ENCODE results near the gene LYPD8. TPM values are rescaled to one million over a fixed set of nuclear protein-coding genes. Genes with fewer than 3 reads are reported as not detected.

LYPD8 gene
- total and polyA plus RNA-seq, 2 donors (not counting 1 experiment from before 2014, with no cell fraction given), result 0.17 TPM; not detected in 1

DNA sequence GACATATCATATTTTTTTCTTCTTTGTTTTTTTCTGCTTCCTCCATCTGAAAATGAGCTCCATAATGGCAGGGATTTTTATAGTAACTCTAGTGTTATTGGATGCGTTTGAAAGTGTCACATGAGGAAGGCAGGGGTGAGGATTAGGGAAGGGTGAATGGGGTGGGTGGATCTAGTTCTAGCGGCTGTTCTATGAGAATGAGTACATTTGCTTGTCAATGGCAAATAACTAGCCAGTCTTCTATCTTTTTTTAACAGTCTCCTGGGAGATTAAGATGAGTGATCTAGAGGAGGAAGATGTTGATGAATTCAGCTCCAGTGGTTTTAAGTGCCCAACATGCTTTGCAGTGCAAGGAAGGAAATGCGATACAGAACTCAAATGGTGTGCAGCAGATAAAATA is 58.8 kb downstream of the LYPD8 start:
- H3K4me3 ChIP-seq (replicated peaks in 1 of 4; ENCODE audit: control extremely low read depth in 1 of 4, insufficient read depth in 1 of 4, low read depth in 3 of 4, low read length in 4 of 4), result no peak overlapping the region
- no peaks in the 10 kb centered on the region for H4K20me1 ChIP-seq (ENCODE audit: control insufficient read depth, extremely low read depth, insufficient read depth, low read length)
- H3K27ac ChIP-seq (ENCODE audit: insufficient read depth, low read length), result no peak overlapping the region
- H2AFZ ChIP-seq (ENCODE audit: low read length), result no peak overlapping the region
- H3K4me2 ChIP-seq (ENCODE audit: extremely low read depth, insufficient read depth, low read length), result no peak overlapping the region
- no peak for TF ChIP-seq EZH2 (IDR thresholded peaks at IDR 0.05; ENCODE audit: low read length, missing control alignments)
- TF ChIP-seq, protein P1, sequence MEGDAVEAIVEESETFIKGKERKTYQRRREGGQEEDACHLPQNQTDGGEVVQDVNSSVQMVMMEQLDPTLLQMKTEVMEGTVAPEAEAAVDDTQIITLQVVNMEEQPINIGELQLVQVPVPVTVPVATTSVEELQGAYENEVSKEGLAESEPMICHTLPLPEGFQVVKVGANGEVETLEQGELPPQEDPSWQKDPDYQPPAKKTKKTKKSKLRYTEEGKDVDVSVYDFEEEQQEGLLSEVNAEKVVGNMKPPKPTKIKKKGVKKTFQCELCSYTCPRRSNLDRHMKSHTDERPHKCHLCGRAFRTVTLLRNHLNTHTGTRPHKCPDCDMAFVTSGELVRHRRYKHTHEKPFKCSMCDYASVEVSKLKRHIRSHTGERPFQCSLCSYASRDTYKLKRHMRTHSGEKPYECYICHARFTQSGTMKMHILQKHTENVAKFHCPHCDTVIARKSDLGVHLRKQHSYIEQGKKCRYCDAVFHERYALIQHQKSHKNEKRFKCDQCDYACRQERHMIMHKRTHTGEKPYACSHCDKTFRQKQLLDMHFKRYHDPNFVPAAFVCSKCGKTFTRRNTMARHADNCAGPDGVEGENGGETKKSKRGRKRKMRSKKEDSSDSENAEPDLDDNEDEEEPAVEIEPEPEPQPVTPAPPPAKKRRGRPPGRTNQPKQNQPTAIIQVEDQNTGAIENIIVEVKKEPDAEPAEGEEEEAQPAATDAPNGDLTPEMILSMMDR (conservative IDR thresholded peaks at IDR 0.05 in 1 of 2, IDR thresholded peaks at IDR 0.05 in 1 of 2; ENCODE audit: low read depth in 1 of 2, low read length in 2 of 2), result no peak
- no peaks in the 10 kb centered on the region for H3K9me3 ChIP-seq (ENCODE audit: control insufficient read depth, insufficient read depth, low read depth, low read length)
- DNase-seq (ENCODE audit: low read depth in 2 of 2), result no peak
- H3K4me1 ChIP-seq (ENCODE audit: control insufficient read depth, extremely low read depth, insufficient read depth, low read length), result no peaks in the 10 kb centered on the region
- H3K79me2 ChIP-seq (ENCODE audit: control insufficient read depth, insufficient read depth, low read length), result no peaks in the 10 kb centered on the region
- no peaks in the 10 kb centered on the region for H3K36me3 ChIP-seq (ENCODE audit: control insufficient read depth, insufficient read depth, low read length)
- no peaks in the 10 kb centered on the region for H3K27me3 ChIP-seq (ENCODE audit: control insufficient read depth, insufficient read depth, low read length)
- H3K9ac ChIP-seq (ENCODE audit: insufficient read depth, low read length), result no peak overlapping the region

DNA sequence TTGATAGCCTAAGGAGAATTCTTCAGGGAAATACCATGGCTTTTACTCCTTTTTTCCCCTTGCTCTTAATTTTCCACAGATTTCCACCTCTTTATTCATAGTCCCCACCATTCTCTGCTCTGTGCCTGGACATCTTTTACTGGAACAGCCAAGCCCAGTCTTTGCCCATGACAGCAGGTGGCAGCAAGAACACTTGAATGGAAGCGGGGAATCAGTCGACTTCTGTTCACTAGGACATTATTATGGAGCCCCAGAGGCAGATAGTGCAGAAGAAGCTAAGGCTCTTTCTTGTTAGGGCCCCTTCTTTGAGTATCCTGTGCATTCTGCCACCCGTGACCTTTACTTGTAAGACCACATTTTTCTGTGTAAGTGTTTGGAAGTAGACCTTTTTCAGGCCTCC is 59.3 kb downstream of the LYPD8 start:
- no peak overlapping the region for H2AFZ ChIP-seq (ENCODE audit: low read length)
- H3K27ac ChIP-seq (ENCODE audit: insufficient read depth, low read length), result no peak overlapping the region
- H4K20me1 ChIP-seq (ENCODE audit: control insufficient read depth, extremely low read depth, insufficient read depth, low read length), result no peaks in the 10 kb centered on the region
- H3K9ac ChIP-seq (ENCODE audit: insufficient read depth, low read length), result no peak overlapping the region
- TF ChIP-seq, protein P1 (conservative IDR thresholded peaks at IDR 0.05 in 1 of 2, IDR thresholded peaks at IDR 0.05 in 1 of 2; ENCODE audit: low read depth in 1 of 2, low read length in 2 of 2), result no peak
- TF ChIP-seq EZH2 (IDR thresholded peaks at IDR 0.05; ENCODE audit: low read length, missing control alignments), result no peak
- H3K27me3 ChIP-seq (ENCODE audit: control insufficient read depth, insufficient read depth, low read length), result no peaks in the 10 kb centered on the region
- H3K4me1 ChIP-seq (ENCODE audit: control insufficient read depth, extremely low read depth, insufficient read depth, low read length), result no peaks in the 10 kb centered on the region
- DNase-seq (ENCODE audit: low read depth in 2 of 2), result no peak
- no peaks in the 10 kb centered on the region for H3K36me3 ChIP-seq (ENCODE audit: control insufficient read depth, insufficient read depth, low read length)
- no peaks in the 10 kb centered on the region for H3K9me3 ChIP-seq (ENCODE audit: control insufficient read depth, insufficient read depth, low read depth, low read length)
- no peak overlapping the region for H3K4me2 ChIP-seq (ENCODE audit: extremely low read depth, insufficient read depth, low read length)
- H3K79me2 ChIP-seq (ENCODE audit: control insufficient read depth, insufficient read depth, low read length), result no peaks in the 10 kb centered on the region
- no peak overlapping the region for H3K4me3 ChIP-seq (replicated peaks in 1 of 4; ENCODE audit: control extremely low read depth in 1 of 4, insufficient read depth in 1 of 4, low read depth in 3 of 4, low read length in 4 of 4)

DNA sequence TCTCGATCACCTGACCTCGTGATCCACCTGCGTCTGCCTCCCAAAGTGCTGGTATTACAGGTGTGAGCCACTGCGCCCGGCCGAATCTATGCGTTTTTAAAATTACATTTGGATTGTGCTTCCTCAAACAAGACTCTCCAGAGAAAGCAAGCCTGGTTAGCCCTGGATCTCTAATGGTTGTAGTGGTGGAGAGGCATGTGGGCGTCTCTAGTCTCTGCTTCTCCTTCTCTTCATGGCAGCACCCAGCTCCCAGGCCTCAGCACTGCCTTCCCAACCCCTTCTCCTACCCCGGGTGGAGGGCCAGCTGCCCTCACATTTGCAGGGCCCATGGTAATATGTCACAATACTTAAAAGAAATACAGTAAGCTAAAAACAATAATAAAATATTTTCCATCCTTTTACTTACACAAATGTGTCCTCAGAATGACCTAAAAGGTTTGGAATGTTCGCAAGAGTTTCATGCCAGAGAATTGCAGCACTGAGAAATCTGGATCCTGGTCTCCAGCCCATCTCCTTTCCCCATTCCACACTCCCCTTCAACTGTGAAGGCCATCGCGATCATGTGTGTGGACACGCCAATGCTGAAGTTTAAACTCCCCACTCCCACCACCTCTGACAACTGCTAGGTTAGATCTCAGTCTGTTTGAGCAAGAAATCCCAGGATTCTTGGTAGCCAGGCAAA is 60.0 kb downstream of the LYPD8 start:
- TF ChIP-seq, protein P1 (conservative IDR thresholded peaks at IDR 0.05 in 1 of 2, IDR thresholded peaks at IDR 0.05 in 1 of 2; ENCODE audit: low read depth in 1 of 2, low read length in 2 of 2), result no peak
- TF ChIP-seq EZH2 (IDR thresholded peaks at IDR 0.05; ENCODE audit: low read length, missing control alignments), result no peak
- H3K27ac ChIP-seq (ENCODE audit: insufficient read depth, low read length), result no peak overlapping the region
- no peaks in the 10 kb centered on the region for H3K4me1 ChIP-seq (ENCODE audit: control insufficient read depth, extremely low read depth, insufficient read depth, low read length)
- no peak overlapping the region for H2AFZ ChIP-seq (ENCODE audit: low read length)
- H3K79me2 ChIP-seq (ENCODE audit: control insufficient read depth, insufficient read depth, low read length), result no peaks in the 10 kb centered on the region
- H3K36me3 ChIP-seq (ENCODE audit: control insufficient read depth, insufficient read depth, low read length), result no peaks in the 10 kb centered on the region
- H3K4me2 ChIP-seq (ENCODE audit: extremely low read depth, insufficient read depth, low read length), result no peak overlapping the region
- H3K9me3 ChIP-seq (ENCODE audit: control insufficient read depth, insufficient read depth, low read depth, low read length), result no peaks in the 10 kb centered on the region
- no peaks in the 10 kb centered on the region for H3K27me3 ChIP-seq (ENCODE audit: control insufficient read depth, insufficient read depth, low read length)
- H3K9ac ChIP-seq (ENCODE audit: insufficient read depth, low read length), result no peak overlapping the region
- no peaks in the 10 kb centered on the region for H4K20me1 ChIP-seq (ENCODE audit: control insufficient read depth, extremely low read depth, insufficient read depth, low read length)
- no peak overlapping the region for H3K4me3 ChIP-seq (replicated peaks in 1 of 4; ENCODE audit: control extremely low read depth in 1 of 4, insufficient read depth in 1 of 4, low read depth in 3 of 4, low read length in 4 of 4)
- DNase-seq (ENCODE audit: low read depth in 2 of 2), result no peak

Measured in fibroblast of lung (primary cell).